Astrocyte (in vitro differentiated cells and primary cell): ENCODE data around the gene FBLN5.

ENCODE experiments used
- CTCF ChIP-seq: IDR thresholded peaks from 2 replicates; pipeline ENCODE4 v1.5.1; 2011; ENCODE audit warnings: low read depth, mild to moderate bottlenecking, inconsistent platforms, low read length, moderate library complexity; ENCODE audit not compliant: insufficient read depth
- EZH2 ChIP-seq: IDR thresholded peaks from 2 replicates; pipeline ENCODE4 v1.6.1; 2012; ENCODE audit warnings: mild to moderate bottlenecking, low read length, inconsistent platforms; ENCODE audit not compliant: insufficient read depth

DNA sequence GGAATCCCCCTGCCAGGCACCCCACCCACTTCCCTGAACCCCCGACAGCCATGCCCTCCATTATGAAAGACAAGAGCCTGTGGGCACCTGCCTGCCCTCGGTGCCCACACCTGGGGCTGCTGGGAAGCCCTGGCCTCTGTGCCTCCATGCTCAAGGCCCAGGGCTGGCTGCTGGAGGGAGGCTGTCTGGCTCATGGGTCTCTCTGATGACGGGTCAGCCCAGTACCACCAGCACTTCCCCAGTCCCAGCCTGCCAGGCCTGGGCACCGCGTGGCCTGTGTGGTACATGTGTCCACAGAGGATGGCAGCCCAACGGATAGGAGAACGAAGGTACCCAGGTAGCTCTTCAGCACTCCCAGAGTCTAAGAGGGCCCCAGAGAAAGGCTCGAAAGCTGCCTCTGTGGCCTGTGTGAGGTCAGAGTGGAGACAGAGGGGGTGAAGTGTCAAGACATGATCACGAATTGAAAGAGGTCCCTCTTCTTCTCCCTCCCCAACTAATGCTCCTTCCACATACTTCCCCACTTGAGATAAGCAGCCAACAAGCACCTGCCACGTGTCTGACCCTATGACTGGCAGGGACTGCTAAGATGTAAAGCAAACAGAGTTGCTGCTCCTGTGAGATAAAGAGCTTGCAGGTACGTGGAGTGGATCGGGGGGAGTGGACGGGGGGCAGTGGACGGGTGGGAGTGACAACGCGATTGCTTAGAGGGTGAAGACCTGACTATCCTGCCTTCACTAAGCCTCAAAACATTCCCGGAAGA, 21.2 kb downstream of the FBLN5 start:
- TF ChIP-seq CTCF (no peak), EZH2 (no peak)
